GM21423 (cell line): Measurements from ENCODE around the gene ZDHHC18.
A peak's percentile ranks its signal among the peaks of the same experiment; 100 is the strongest.
"Not testable (repeated sequence)": the region's sequence is repeated elsewhere in the genome, so short reads cannot be mapped to it uniquely, and the experiment has no call there.

Source experiments
- ATAC-seq: cut with Tn5 transposase; IDR thresholded peaks from one replicate; pipeline ENCODE4 v1.9.1; 2021; ENCODE audit warnings: mild to moderate bottlenecking, moderate library complexity; ENCODE audit not compliant: unreplicated experiment

Gene ZDHHC18

GRCh38 chr1:26832249-26832960 lies 5.9 kb downstream of the ZDHHC18 start:
- ATAC-seq, result no peak

GRCh38 chr1:26833432-26834405 lies 7.2 kb downstream of the ZDHHC18 start:
- peak; percentile 79 for ATAC-seq

- not testable (repeated sequence) for ATAC-seq
These were observed 11.2 kb downstream of the ZDHHC18 start for GRCh38 chr1:26837665-26838064.

GRCh38 chr1:26838474-26839338 lies 12.2 kb downstream of the ZDHHC18 start:
- peak; percentile 91 for ATAC-seq

GRCh38 chr1:26839339-26839722 lies 12.8 kb downstream of the ZDHHC18 start:
- peak; percentile 19 for ATAC-seq

- ATAC-seq, result no peak
These were observed 13.3 kb downstream of the ZDHHC18 start for GRCh38 chr1:26839779-26840178.

GRCh38 chr1:26844424-26845196 lies 18.1 kb downstream of the ZDHHC18 start:
- no peak for ATAC-seq

GRCh38 chr1:26847826-26848225 lies 21.3 kb downstream of the ZDHHC18 start:
- not testable (repeated sequence) for ATAC-seq

GRCh38 chr1:26848499-26848898 lies 22.0 kb downstream of the ZDHHC18 start:
- ATAC-seq, result no peak

- no peak for ATAC-seq
These were observed 22.7 kb downstream of the ZDHHC18 start for GRCh38 chr1:26848941-26849774.

- ATAC-seq, result no peak
These were observed 24.7 kb downstream of the ZDHHC18 start for GRCh38 chr1:26851106-26851684.

- no peak for ATAC-seq
These were observed 26.2 kb downstream of the ZDHHC18 start for GRCh38 chr1:26852701-26853100.

- no peak for ATAC-seq
These were observed 26.7 kb downstream of the ZDHHC18 start for GRCh38 chr1:26853156-26853555.

GRCh38 chr1:26853600-26853999 lies 27.1 kb downstream of the ZDHHC18 start:
- ATAC-seq, result no peak

GRCh38 chr1:26854906-26855305 lies 28.4 kb downstream of the ZDHHC18 start:
- ATAC-seq, result no peak

GRCh38 chr1:26855636-26856035 lies 29.1 kb downstream of the ZDHHC18 start:
- no peak for ATAC-seq

- ATAC-seq, result no peak
These were observed 29.7 kb downstream of the ZDHHC18 start for GRCh38 chr1:26856181-26856580.

GRCh38 chr1:26856604-26857469 lies 30.3 kb downstream of the ZDHHC18 start:
- no peak for ATAC-seq
